ENCODE results near the gene ARHGEF33.

Gene ARHGEF33

GRCh38 chr2:38873763-38874162, 15.9 kb upstream of the ARHGEF33 start:
- DNase-seq (ENCODE audit: low read depth), result no peak
- no peak for TF ChIP-seq CTCF (conservative IDR thresholded peaks at IDR 0.05; ENCODE audit: low read length)
- no peak overlapping the region for H3K4me3 ChIP-seq (ENCODE audit: low read length)

- no peak for TF ChIP-seq CTCF (conservative IDR thresholded peaks at IDR 0.05; ENCODE audit: low read length)
- peak overlapping the region; percentile 96 for H3K4me3 ChIP-seq (ENCODE audit: low read length)
- DNase-seq (ENCODE audit: low read depth), result peak; percentile 8
These were observed 14.5 kb upstream of the ARHGEF33 start for GRCh38 chr2:38875227-38875575.

DNA sequence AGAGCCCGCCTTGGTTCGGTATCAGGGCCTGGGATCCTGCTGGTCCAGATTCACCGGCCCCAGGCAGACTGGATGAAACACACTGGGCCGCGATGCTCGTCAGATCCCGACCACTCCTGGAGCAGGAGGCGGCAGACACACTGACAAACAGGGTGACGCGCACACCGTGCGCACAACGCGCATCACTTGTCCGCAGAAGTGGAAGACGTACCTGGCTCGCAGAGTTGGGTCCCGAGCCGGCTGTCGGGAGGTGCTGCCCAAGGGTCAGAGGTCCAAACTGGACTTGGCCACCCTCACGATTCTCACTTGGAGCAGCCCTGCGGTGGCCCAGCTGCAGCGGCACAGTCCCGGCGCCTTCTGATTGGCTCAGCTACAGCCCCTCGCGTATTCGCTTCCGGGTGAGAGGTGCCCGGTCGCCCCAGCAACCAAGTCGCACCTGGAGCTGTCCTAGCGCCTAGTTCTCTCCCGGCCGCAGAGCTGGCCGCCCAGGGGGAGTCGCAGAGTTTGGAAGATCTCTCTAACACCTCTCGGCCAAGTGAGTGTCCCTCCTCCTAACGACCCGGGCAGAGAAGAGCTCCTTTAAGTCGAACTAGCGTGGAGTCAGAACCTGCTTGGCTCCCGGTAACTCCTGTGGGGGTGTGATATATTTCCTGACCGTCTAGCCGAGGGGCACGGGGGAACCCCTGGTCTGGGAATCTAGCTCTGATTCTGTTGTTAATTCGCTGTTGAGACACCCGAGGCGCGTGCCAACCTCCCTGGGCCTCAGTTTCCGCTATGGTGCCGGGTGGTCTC, 13.9 kb upstream of the ARHGEF33 start, which contains the start of the genes DHX57 and MORN2:
Gene DHX57, minus strand, starts transcription at position 359 of the 792 bp plus-strand sequence. CDS start 7,529 bp downstream, outside the sequence.
Gene MORN2, plus strand, starts transcription at position 401 of the 792 bp plus-strand sequence.
- peak; percentile 75 for DNase-seq (ENCODE audit: low read depth)

DNA sequence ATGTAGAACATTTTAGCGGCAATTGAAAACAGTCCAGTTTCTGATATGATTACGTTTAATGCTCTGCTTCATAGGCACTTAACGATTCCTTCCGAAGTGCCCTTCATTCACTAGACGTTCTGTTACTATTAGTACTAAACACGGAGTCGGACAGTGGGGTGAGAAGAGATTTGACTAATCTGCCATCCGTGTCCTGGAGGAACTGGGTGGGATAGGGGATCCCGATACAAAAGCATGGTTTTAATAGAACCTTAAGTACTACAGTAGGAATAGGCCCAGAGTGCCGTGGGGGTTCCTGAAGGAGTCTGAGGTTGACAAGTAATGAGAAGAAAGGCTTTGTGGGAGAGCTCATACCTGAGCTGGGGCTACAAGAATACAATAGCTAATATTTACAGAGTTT, 13.3 kb upstream of the ARHGEF33 start:
- TF ChIP-seq CTCF (conservative IDR thresholded peaks at IDR 0.05; ENCODE audit: low read length), result no peak
- DNase-seq (ENCODE audit: low read depth), result no peak
- peak overlapping the region; percentile 96 for H3K4me3 ChIP-seq (ENCODE audit: low read length)

More for the DNA sequence above, 13.9 kb upstream of the ARHGEF33 start, which contains the start of the genes DHX57 and MORN2:
- TF ChIP-seq CTCF (conservative IDR thresholded peaks at IDR 0.05; ENCODE audit: low read length), result no peak
- peak within 1 kb of the TSS; percentile 96 for H3K4me3 ChIP-seq (ENCODE audit: low read length)

- H3K4me3 ChIP-seq (ENCODE audit: low read length), result no peak overlapping the region
- no peak for TF ChIP-seq CTCF (conservative IDR thresholded peaks at IDR 0.05; ENCODE audit: low read length)
- DNase-seq (ENCODE audit: low read depth), result no peak
These were observed 3.6 kb upstream of the ARHGEF33 start for GRCh38 chr2:38886063-38886462.

DNA sequence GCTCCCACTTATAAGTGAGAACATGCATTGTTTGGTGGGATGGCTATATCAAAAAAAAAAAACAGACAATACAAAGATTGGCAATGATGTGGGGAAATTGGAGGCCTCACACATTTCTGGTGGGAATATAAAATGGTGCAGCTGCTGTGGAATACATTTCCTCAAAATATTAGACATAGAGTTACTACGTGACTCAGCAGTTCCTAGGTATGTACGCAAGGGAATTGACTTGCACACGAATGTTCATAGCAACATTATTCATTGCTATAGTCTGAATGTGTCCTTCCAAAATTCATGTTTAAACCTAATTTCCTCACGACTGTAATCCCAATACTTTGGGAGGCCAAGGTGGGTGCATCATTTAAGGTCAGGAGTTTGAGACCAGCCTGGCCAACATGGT, 2.3 kb upstream of the ARHGEF33 start:
- TF ChIP-seq CTCF (conservative IDR thresholded peaks at IDR 0.05; ENCODE audit: low read length), result no peak
- H3K4me3 ChIP-seq (ENCODE audit: low read length), result no peak overlapping the region
- no peak for DNase-seq (ENCODE audit: low read depth)

Measured in AG10803 (cell line).